Upper lobe of left lung (tissue), 4 donors: ENCODE results near the gene DBNDD1.

Experiments used
- POLR2A ChIP-seq, 4 donors: fragments of 450-650 bp; IDR thresholded peaks; one replicate each; pipeline ENCODE4 v1.5.1; 2016 to 2017; ENCODE audit warnings: antibody characterized with exemption in 4 of 4, mild to moderate bottlenecking in 2 of 4
- TF ChIP-seq, protein P1 (sequence below), 6 experiments: fragments of 450-650 bp in 4 of 6; fragments of 200-600 bp in 2 of 6; sonication (generic) in 2 of 6; IDR thresholded peaks; one replicate each; pipeline ENCODE4 v1.5.1; 2016 to 2019; ENCODE audit warnings: antibody characterized with exemption in 6 of 6

GRCh38 chr16:89962754-89963498 is 56.3 kb downstream of the DBNDD1 start:
- TF ChIP-seq POLR2A (IDR thresholded peaks at IDR 0.05) = no peak
- TF ChIP-seq, protein P1, sequence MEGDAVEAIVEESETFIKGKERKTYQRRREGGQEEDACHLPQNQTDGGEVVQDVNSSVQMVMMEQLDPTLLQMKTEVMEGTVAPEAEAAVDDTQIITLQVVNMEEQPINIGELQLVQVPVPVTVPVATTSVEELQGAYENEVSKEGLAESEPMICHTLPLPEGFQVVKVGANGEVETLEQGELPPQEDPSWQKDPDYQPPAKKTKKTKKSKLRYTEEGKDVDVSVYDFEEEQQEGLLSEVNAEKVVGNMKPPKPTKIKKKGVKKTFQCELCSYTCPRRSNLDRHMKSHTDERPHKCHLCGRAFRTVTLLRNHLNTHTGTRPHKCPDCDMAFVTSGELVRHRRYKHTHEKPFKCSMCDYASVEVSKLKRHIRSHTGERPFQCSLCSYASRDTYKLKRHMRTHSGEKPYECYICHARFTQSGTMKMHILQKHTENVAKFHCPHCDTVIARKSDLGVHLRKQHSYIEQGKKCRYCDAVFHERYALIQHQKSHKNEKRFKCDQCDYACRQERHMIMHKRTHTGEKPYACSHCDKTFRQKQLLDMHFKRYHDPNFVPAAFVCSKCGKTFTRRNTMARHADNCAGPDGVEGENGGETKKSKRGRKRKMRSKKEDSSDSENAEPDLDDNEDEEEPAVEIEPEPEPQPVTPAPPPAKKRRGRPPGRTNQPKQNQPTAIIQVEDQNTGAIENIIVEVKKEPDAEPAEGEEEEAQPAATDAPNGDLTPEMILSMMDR (IDR thresholded peaks at IDR 0.05) = no peak
